HEK293 (cell line): Measurements from ENCODE around the gene RANBP3L.
A peak's percentile ranks its signal among the peaks of the same experiment; 100 is the strongest.
"Not testable (repeated sequence)": the region's sequence is repeated elsewhere in the genome, so short reads cannot be mapped to it uniquely, and the experiment has no call there.

Experiments used
- CTCF ChIA-PET: fragments of 350-600 bp; formaldehyde crosslinking; extraction: SDS; loops from one replicate; lab custom pipeline; 2021; ENCODE audit warnings: antibody characterized with exemption; lab: Yijun Ruan, JAX
- POLR2A ChIA-PET: fragments of 300-600 bp; formaldehyde crosslinking; extraction: SDS; loops from one replicate; lab custom pipeline; 2020; ENCODE audit warnings: antibody characterized with exemption, inconsistent platforms; lab: Yijun Ruan, JAX
- H3K27ac ChIP-seq: fragments of 200-500 bp; sonication (Bioruptor generic); 2 replicates; pipeline ENCODE4 v1.5.1; 2014; ENCODE audit warnings: low read depth, low read length, control low read depth, inconsistent platforms; ENCODE audit errors: extremely low read depth
- H3K36me3 ChIP-seq, 2 experiments: fragments of 200-500 bp in 1 of 2; sonication (Bioruptor generic) in 1 of 2; 1 replicate in 1 of 2; 2 replicates in 1 of 2; pipeline ENCODE4 v1.5.1; 2014 to 2017; ENCODE audit warnings: inconsistent platforms in 2 of 2, low read length in 2 of 2; ENCODE audit not compliant: control insufficient read depth in 2 of 2, insufficient read depth in 1 of 2
- H3K4me1 ChIP-seq: fragments of 200-500 bp; sonication (Bioruptor generic); 2 replicates; pipeline ENCODE4 v1.5.1; 2014; ENCODE audit warnings: mild to moderate bottlenecking, low read length, inconsistent platforms; ENCODE audit not compliant: control insufficient read depth, insufficient read depth
- H3K4me3 ChIP-seq: 2 replicates; pipeline ENCODE4 v1.5.1; 2011; ENCODE audit warnings: low read depth, mild to moderate bottlenecking, control low read depth, low read length, moderate library complexity
- H3K9me3 ChIP-seq: fragments of 200-500 bp; sonication (Bioruptor generic); 2 replicates; pipeline ENCODE4 v1.5.1; 2014; ENCODE audit warnings: low read depth, low read length, inconsistent platforms; ENCODE audit not compliant: control insufficient read depth, insufficient read depth
- GLI4 ChIP-seq: fragments of 450-650 bp; formaldehyde crosslinking; IDR thresholded peaks from 2 replicates; pipeline ENCODE4 v1.5.1; 2016; ENCODE audit warnings: missing biosample characterization, missing genetic modification characterization
- HOXC10 ChIP-seq: sonication (generic); formaldehyde crosslinking; IDR thresholded peaks from 2 replicates; pipeline ENCODE4 v1.8.1; 2023; ENCODE audit warnings: mild to moderate bottlenecking, missing genetic modification reagents
- KLF10 ChIP-seq: fragments of 450-650 bp; IDR thresholded peaks from 2 replicates; pipeline ENCODE4 v1.5.1; 2018; ENCODE audit warnings: missing biosample characterization, mild to moderate bottlenecking, missing genetic modification characterization
- PRDM10 ChIP-seq: fragments of 450-650 bp; formaldehyde crosslinking; IDR thresholded peaks from 2 replicates; pipeline ENCODE4 v1.5.1; 2016; ENCODE audit warnings: missing biosample characterization, missing genetic modification characterization
- REPIN1 ChIP-seq: fragments of 450-650 bp; formaldehyde crosslinking; IDR thresholded peaks from 2 replicates; pipeline ENCODE4 v1.5.1; 2017; ENCODE audit warnings: missing biosample characterization, missing genetic modification characterization, low read depth
- SCRT1 ChIP-seq: fragments of 450-650 bp; formaldehyde crosslinking; IDR thresholded peaks from 2 replicates; pipeline ENCODE4 v1.5.1; 2016; ENCODE audit warnings: missing biosample characterization, missing genetic modification characterization, borderline replicate concordance
- ZBTB10 ChIP-seq: fragments of 450-650 bp; formaldehyde crosslinking; IDR thresholded peaks from 2 replicates; pipeline ENCODE4 v1.5.1; 2016; ENCODE audit warnings: missing biosample characterization, missing genetic modification characterization
- ZNF169 ChIP-seq: fragments of 450-650 bp; formaldehyde crosslinking; IDR thresholded peaks from 2 replicates; pipeline ENCODE4 v1.5.1; 2016; ENCODE audit warnings: missing biosample characterization, missing genetic modification characterization
- ZNF211 ChIP-seq: fragments of 450-650 bp; formaldehyde crosslinking; IDR thresholded peaks from 2 replicates; pipeline ENCODE4 v1.5.1; 2016; ENCODE audit warnings: low read depth, missing biosample characterization, missing genetic modification characterization
- ZNF214 ChIP-seq: fragments of 450-650 bp; formaldehyde crosslinking; IDR thresholded peaks from 2 replicates; pipeline ENCODE4 v1.5.1; 2017; ENCODE audit warnings: missing biosample characterization, mild to moderate bottlenecking, missing genetic modification characterization, borderline replicate concordance
- ZNF548 ChIP-seq: fragments of 450-650 bp; formaldehyde crosslinking; IDR thresholded peaks from 2 replicates; pipeline ENCODE4 v1.5.1; 2016; ENCODE audit warnings: missing biosample characterization, missing genetic modification characterization
- ZNF549 ChIP-seq: fragments of 450-650 bp; IDR thresholded peaks from 2 replicates; pipeline ENCODE4 v1.5.1; 2018; ENCODE audit warnings: missing biosample characterization, missing genetic modification characterization, mild to moderate bottlenecking, inconsistent platforms, moderate library complexity
- ZNF664 ChIP-seq: fragments of 450-650 bp; formaldehyde crosslinking; IDR thresholded peaks from 2 replicates; pipeline ENCODE4 v1.5.1; 2016; ENCODE audit warnings: missing biosample characterization, missing genetic modification characterization
- ZNF692 ChIP-seq: fragments of 450-650 bp; formaldehyde crosslinking; IDR thresholded peaks from 2 replicates; pipeline ENCODE4 v1.5.1; 2016; ENCODE audit warnings: missing biosample characterization, missing genetic modification characterization
- ZNF777 ChIP-seq: fragments of 450-650 bp; formaldehyde crosslinking; IDR thresholded peaks from 2 replicates; pipeline ENCODE4 v1.5.1; 2017; ENCODE audit warnings: missing biosample characterization, missing genetic modification characterization, borderline replicate concordance
- ZNF843 ChIP-seq: fragments of 450-650 bp; formaldehyde crosslinking; IDR thresholded peaks from 2 replicates; pipeline ENCODE4 v1.5.1; 2016; ENCODE audit warnings: missing biosample characterization, missing genetic modification characterization

Gene RANBP3L

DNA sequence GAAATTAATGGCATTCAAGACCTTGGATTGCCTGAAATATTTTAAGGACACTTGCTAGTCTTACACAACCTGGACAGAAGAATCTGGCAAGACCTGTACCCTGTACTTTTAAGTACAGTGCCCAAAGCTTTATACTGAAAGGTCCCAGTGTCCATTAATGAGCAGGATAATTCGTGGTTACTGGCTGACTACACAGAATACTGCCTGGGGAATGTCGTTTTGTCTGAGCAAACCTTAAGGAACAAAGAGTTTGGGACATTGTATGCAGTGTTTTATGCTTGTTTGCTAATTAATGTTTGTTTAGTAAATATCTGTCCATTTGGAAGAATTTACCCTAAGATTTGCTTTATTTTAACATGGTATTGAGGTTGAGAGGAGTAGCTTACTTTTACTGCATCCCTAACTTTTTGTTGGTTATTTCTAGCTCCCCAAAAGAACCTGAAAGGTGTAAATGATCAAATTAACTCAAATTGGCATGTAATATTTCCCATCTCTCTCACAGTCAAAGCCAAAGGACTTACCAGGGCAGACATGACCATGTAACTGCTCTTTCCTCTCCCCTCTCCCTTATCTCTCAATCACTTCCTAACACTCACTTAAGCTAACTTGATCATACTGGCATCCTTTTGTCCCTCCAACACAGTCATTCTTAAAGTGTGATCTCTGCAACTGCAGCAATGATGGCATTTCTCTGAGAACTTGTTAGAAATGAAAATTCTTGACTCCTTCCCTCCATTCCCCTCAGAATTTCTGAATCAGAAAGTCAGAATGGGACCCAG lies 15.7 kb downstream of the RANBP3L start:
- H3K9me3 ChIP-seq = no peaks in the 10 kb centered on the region; the same call in 1 of the 2 replicates
- H3K4me1 ChIP-seq = no peaks in the 10 kb centered on the region
- no peaks in the 10 kb centered on the region for H3K36me3 ChIP-seq
- no peak overlapping the region for H3K4me3 ChIP-seq
- POLR2A ChIA-PET = no interaction called here
- TF ChIP-seq KLF10 (tag by site-specific recombination) (no peak), ZNF777 (tag by site-specific recombination) (no peak)
- H3K27ac ChIP-seq = no peak overlapping the region
- CTCF ChIA-PET = interaction anchor here (0.8 to 2.4 kb wide), 2 partner anchors 20 kb away, joined by 3 to 11 read pairs; no protein-coding TSS in a partner anchor

- CTCF ChIA-PET = interaction anchor here (2.4 kb wide), 1 partner anchor 18 kb away, joined by 11 read pairs; no protein-coding TSS in a partner anchor
- H3K4me3 ChIP-seq, H3K36me3 ChIP-seq, H3K4me1 ChIP-seq, POLR2A ChIA-PET, H3K27ac ChIP-seq, H3K9me3 ChIP-seq: not testable (repeated sequence)
Observed at GRCh38 chr5:36283775-36284174, 17.9 kb downstream of the RANBP3L start.

GRCh38 chr5:36281626-36282025 lies 20.1 kb downstream of the RANBP3L start:
- CTCF ChIA-PET = interaction anchor here (1.2 to 2.7 kb wide), 6 partner anchors 8 to 40 kb away, joined by 3 to 11 read pairs (median 5); partner anchors contain the start of gene NADK2
- POLR2A ChIA-PET = no interaction called here
- H3K4me1 ChIP-seq = peaks cover 8% of the 10 kb centered on the region
- no peaks in the 10 kb centered on the region for H3K9me3 ChIP-seq
- H3K27ac ChIP-seq = no peak overlapping the region
- no peaks in the 10 kb centered on the region for H3K36me3 ChIP-seq
- H3K4me3 ChIP-seq = no peak overlapping the region
- TF ChIP-seq SCRT1 (tag by site-specific recombination) = no peak
- TF ChIP-seq ZNF211 (tag by site-specific recombination) = no peak
- TF ChIP-seq ZBTB10 (tag by site-specific recombination) = no peak
- no peak for TF ChIP-seq ZNF214 (tag by site-specific recombination)
- TF ChIP-seq ZNF692 = no peak
- TF ChIP-seq HOXC10 (CRISPR knock-in tag) = no peak

GRCh38 chr5:36279054-36279698 lies 22.5 kb downstream of the RANBP3L start:
- Histone ChIP-seq H3K4me3 (no peak overlapping the region), H3K9me3 (no peaks in the 10 kb centered on the region), H3K36me3 (no peaks in the 10 kb centered on the region), H3K27ac (no peak overlapping the region), H3K4me1 (peaks cover 8% of the 10 kb centered on the region)
- CTCF ChIA-PET = interaction anchor here (0.7 to 3.1 kb wide), 8 partner anchors 14 to 417 kb away, joined by 3 to 13 read pairs (median 3); partner anchors contain the start of gene RANBP3L
- POLR2A ChIA-PET = no interaction called here
- no peak for TF ChIP-seq GLI4 (tag by site-specific recombination)
- no peak for TF ChIP-seq REPIN1
- peak; percentile 98 for TF ChIP-seq ZNF664 (tag by site-specific recombination)
- TF ChIP-seq PRDM10 = peak; percentile 39
- TF ChIP-seq ZNF549 = 0 out of 2 replicates have a peak, but pooled peaks have one; percentile 11
- no peak for TF ChIP-seq ZNF548 (tag by site-specific recombination)
- TF ChIP-seq HOXC10 (CRISPR knock-in tag) = no peak
- TF ChIP-seq ZNF843 (tag by site-specific recombination) = no peak
- no peak for TF ChIP-seq ZNF169
